Stomach (tissue), 4 donors: ENCODE measurements around the gene RELB.

Source experiments
- CTCF ChIP-seq, 7 experiments: fragments of 450-650 bp in 4 of 7; fragments of 200-600 bp in 3 of 7; sonication (generic) in 3 of 7; IDR thresholded peaks; one replicate each; pipeline ENCODE4 v1.5.1; 2016 to 2019; ENCODE audit warnings: antibody characterized with exemption in 7 of 7, control low read depth in 2 of 7, mild to moderate bottlenecking in 1 of 7
- POLR2A ChIP-seq, 4 donors: fragments of 450-650 bp; IDR thresholded peaks; one replicate each; pipeline ENCODE4 v1.6.1; 2016; ENCODE audit warnings: antibody characterized with exemption in 4 of 4, control low read depth in 2 of 4, mild to moderate bottlenecking in 1 of 4, moderate library complexity in 1 of 4
- POLR2AphosphoS5 ChIP-seq, 3 donors: sonication (generic); formaldehyde crosslinking; IDR thresholded peaks; one replicate each; pipeline ENCODE4 v1.6.1; 2016; ENCODE audit warnings: antibody characterized with exemption in 3 of 3

GRCh38 chr19:45008552-45008951, 7.3 kb downstream of the RELB start:
- no peak for TF ChIP-seq CTCF (IDR thresholded peaks at IDR 0.05)
- no peak for TF ChIP-seq POLR2AphosphoS5 (IDR thresholded peaks at IDR 0.05)
- TF ChIP-seq POLR2A (IDR thresholded peaks at IDR 0.05), result no peak
